Neuronal stem cell (in vitro differentiated cells): ENCODE measurements around the gene TRIM17.

Source experiments
- DNase-seq: peaks from one replicate; pipeline ENCODE4 v3.0.0-alpha.2; 2013; ENCODE audit warnings: low spot score
- H2AFZ ChIP-seq: one replicate; pipeline ENCODE4 v1.6.1; 2013; ENCODE audit warnings: mild to moderate bottlenecking, low read length, inconsistent platforms
- H2AK5ac ChIP-seq: 2 replicates; pipeline ENCODE4 v1.6.1; 2013; ENCODE audit warnings: low read depth, mild to moderate bottlenecking, inconsistent platforms, low read length, moderate library complexity, mixed read lengths
- H2BK120ac ChIP-seq: 2 replicates; pipeline ENCODE4 v1.6.1; 2013; ENCODE audit warnings: low read depth, mild to moderate bottlenecking, inconsistent platforms, low read length, moderate library complexity, mixed read lengths
- H2BK12ac ChIP-seq: one replicate; pipeline ENCODE4 v1.6.1; 2013; ENCODE audit warnings: low read length, inconsistent platforms
- H2BK15ac ChIP-seq: 2 replicates; pipeline ENCODE4 v1.6.1; 2013; ENCODE audit warnings: mild to moderate bottlenecking, low read length, inconsistent platforms, mixed read lengths
- H2BK5ac ChIP-seq: one replicate; pipeline ENCODE4 v1.6.1; 2013; ENCODE audit warnings: inconsistent platforms, mild to moderate bottlenecking, low read length, moderate library complexity
- H3K14ac ChIP-seq: one replicate; pipeline ENCODE4 v1.6.1; 2013; ENCODE audit warnings: low read length, inconsistent platforms
- H3K18ac ChIP-seq: 2 replicates; pipeline ENCODE4 v1.6.1; 2013; ENCODE audit warnings: low read length, inconsistent platforms
- H3K23ac ChIP-seq: 2 replicates; pipeline ENCODE4 v1.6.1; 2013; ENCODE audit warnings: low read depth, mild to moderate bottlenecking, mixed read lengths, low read length, inconsistent platforms; ENCODE audit not compliant: poor library complexity
- H3K27ac ChIP-seq: replicated peaks from 3 replicates; pipeline ENCODE4 v1.5.1; 2013; ENCODE audit warnings: low read length, inconsistent platforms
- H3K27me3 ChIP-seq, 3 experiments: 2 replicates each; pipeline ENCODE4 v1.6.1; 2013; ENCODE audit warnings: low read length in 3 of 3, mild to moderate bottlenecking in 2 of 3, inconsistent platforms in 1 of 3, low read depth in 1 of 3, mixed read lengths in 1 of 3, moderate library complexity in 1 of 3; ENCODE audit not compliant: control insufficient read depth in 3 of 3, insufficient read depth in 3 of 3
- H3K36me3 ChIP-seq, 2 donors: replicated peaks in 1 of 2; 2 replicates each; pipeline ENCODE4 v1.6.1; 2013; ENCODE audit warnings: low read length in 2 of 2; ENCODE audit not compliant: control insufficient read depth in 2 of 2, insufficient read depth in 2 of 2
- H3K4ac ChIP-seq: 2 replicates; pipeline ENCODE4 v1.6.1; 2013; ENCODE audit warnings: inconsistent platforms, mild to moderate bottlenecking, low read length, moderate library complexity
- H3K4me1 ChIP-seq, 2 donors: 1 replicate in 1 of 2; 2 replicates in 1 of 2; pipeline ENCODE4 v1.6.1; 2013; ENCODE audit warnings: low read length in 2 of 2, low read depth in 1 of 2; ENCODE audit not compliant: control insufficient read depth in 2 of 2, insufficient read depth in 1 of 2
- H3K4me2 ChIP-seq: one replicate; pipeline ENCODE4 v1.6.1; 2013; ENCODE audit warnings: mild to moderate bottlenecking, low read length, inconsistent platforms; ENCODE audit not compliant: insufficient read depth, poor library complexity, severe bottlenecking
- H3K4me3 ChIP-seq, 2 donors: 2 replicates each; pipeline ENCODE4 v1.5.1; 2013; ENCODE audit warnings: low read length in 2 of 2, mild to moderate bottlenecking in 2 of 2, inconsistent platforms in 1 of 2, moderate library complexity in 1 of 2
- H3K79me1 ChIP-seq: one replicate; pipeline ENCODE4 v1.6.1; 2013; ENCODE audit warnings: low read depth, mild to moderate bottlenecking, inconsistent platforms, low read length, moderate library complexity
- H3K9ac ChIP-seq: one replicate; pipeline ENCODE4 v1.6.1; 2013; ENCODE audit warnings: mild to moderate bottlenecking, low read depth, low read length, inconsistent platforms; ENCODE audit not compliant: poor library complexity
- H3K9me3 ChIP-seq, 2 donors: replicated peaks in 1 of 2; 2 replicates each; pipeline versions ENCODE3 to v1.6.1; 2013; ENCODE audit warnings: low read length in 2 of 2, mild to moderate bottlenecking in 2 of 2, inconsistent platforms in 1 of 2, low read depth in 1 of 2, mixed read lengths in 1 of 2, moderate library complexity in 1 of 2; ENCODE audit not compliant: control insufficient read depth in 2 of 2, insufficient read depth in 1 of 2
- H4K8ac ChIP-seq: one replicate; pipeline ENCODE4 v1.6.1; 2013; ENCODE audit warnings: low read depth, mild to moderate bottlenecking, inconsistent platforms, low read length, moderate library complexity
- H4K91ac ChIP-seq: one replicate; pipeline ENCODE4 v1.6.1; 2013; ENCODE audit warnings: low read length, low read depth, mild to moderate bottlenecking, inconsistent platforms; ENCODE audit not compliant: poor library complexity
- WGBS, 2 donors: extraction: QIAGEN DNeasy Blood & Tissue Kit; methylation state at CpG; one replicate each; pipeline ENCODE4 v1.1.7; 2013; ENCODE audit warnings: missing lambda C conversion rate in 2 of 2, mixed read lengths in 1 of 2; ENCODE audit not compliant: insufficient read length in 2 of 2, insufficient replicate concordance in 1 of 2; ENCODE audit errors: extremely low coverage in 2 of 2; 5-methylcytosine and 5-hydroxymethylcytosine counted together

TRIM17 gene

GRCh38 chr1:228377664-228378089, 39.0 kb downstream of the TRIM17 start:
- Histone ChIP-seq H3K23ac (no peak overlapping the region), H4K8ac (peak overlapping the region; percentile 43), H3K4ac (no peak overlapping the region), H3K27me3 (peaks cover 0 to 17% (median 15%) of the 10 kb centered on the region in 3 experiments), H3K4me2 (peak overlapping the region; percentile 98), H3K4me3 (no peak overlapping the region), H2AK5ac (peak overlapping the region; percentile 79), H3K9ac (peak overlapping the region; percentile 93), H2BK12ac (no peak overlapping the region), H2BK120ac (no peak overlapping the region), H4K91ac (no peak overlapping the region), H2BK15ac (peak overlapping the region; percentile 39), H3K14ac (no peak overlapping the region), H2AFZ (peak overlapping the region; percentile 69), H3K36me3 (no peaks in the 10 kb centered on the region), H3K27ac (no peak overlapping the region), H3K4me1 (peaks cover 0 to 8% of the 10 kb centered on the region in 2 donors), H2BK5ac (peak overlapping the region; percentile 10), H3K79me1 (peaks cover 4% of the 10 kb centered on the region), H3K18ac (peak overlapping the region; percentile 94), H3K9me3 (no peaks in the 10 kb centered on the region)
- no CpG with 5 or more reads among the region's 5 CpGs for WGBS, 2 donors
- no peak for DNase-seq

DNA sequence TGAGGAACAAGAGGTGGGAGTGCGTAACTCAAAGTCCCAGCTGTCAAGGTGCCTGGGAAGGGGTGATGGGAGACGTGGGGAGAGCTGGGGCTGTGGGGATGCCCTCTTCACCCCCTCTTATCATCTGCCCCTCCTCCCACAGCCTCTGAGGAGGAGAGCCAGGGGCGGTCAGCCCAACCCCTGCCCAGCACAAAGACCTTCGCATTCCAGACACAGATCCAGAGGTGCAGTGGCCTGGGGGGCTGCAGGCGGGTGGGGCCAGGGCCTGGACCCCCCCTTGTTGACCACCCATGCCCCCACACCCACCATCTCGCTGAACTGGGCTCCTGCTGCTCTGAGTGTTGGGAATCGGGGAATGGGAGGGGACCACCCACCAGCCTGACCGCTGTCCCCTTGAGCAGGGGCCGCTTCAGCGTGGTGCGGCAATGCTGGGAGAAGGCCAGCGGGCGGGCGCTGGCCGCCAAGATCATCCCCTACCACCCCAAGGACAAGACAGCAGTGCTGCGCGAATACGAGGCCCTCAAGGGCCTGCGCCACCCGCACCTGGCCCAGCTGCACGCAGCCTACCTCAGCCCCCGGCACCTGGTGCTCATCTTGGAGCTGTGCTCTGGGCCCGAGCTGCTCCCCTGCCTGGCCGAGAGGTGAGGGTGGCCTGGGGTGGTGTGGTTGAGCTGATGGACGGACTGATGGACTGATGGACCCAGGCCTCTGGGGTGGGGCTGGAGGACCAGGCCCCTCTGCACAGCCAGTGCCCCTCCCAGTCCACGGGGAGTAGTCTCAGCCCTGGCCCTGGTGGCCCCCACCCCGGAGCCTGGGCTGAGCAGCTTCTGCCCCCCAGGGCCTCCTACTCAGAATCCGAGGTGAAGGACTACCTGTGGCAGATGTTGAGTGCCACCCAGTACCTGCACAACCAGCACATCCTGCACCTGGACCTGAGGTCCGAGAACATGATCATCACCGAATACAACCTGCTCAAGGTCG, 39.7 kb downstream of the TRIM17 start:
- no peak overlapping the region for H3K4me2 ChIP-seq
- H3K36me3 ChIP-seq, result no peaks in the 10 kb centered on the region
- no peak overlapping the region for H3K4ac ChIP-seq
- no peak for DNase-seq
- no peak overlapping the region for H2AK5ac ChIP-seq
- H3K27ac ChIP-seq, result no peak overlapping the region
- H2BK5ac ChIP-seq, result no peak overlapping the region
- no peak overlapping the region for H2BK12ac ChIP-seq
- no peak overlapping the region for H3K18ac ChIP-seq
- WGBS, 2 donors, result no CpG with 5 or more reads among the region's 31 CpGs
- H2BK15ac ChIP-seq, result peak overlapping the region; percentile 35
- H3K4me1 ChIP-seq, result peaks cover 0 to 8% of the 10 kb centered on the region in 2 donors
- H3K23ac ChIP-seq, result no peak overlapping the region
- no peak overlapping the region for H3K4me3 ChIP-seq
- H3K79me1 ChIP-seq, result peaks cover 4% of the 10 kb centered on the region
- no peak overlapping the region for H4K91ac ChIP-seq
- peaks cover 0 to 17% (median 15%) of the 10 kb centered on the region in 3 experiments for H3K27me3 ChIP-seq
- H3K14ac ChIP-seq, result no peak overlapping the region
- no peaks in the 10 kb centered on the region for H3K9me3 ChIP-seq
- H2AFZ ChIP-seq, result no peak overlapping the region
- no peak overlapping the region for H4K8ac ChIP-seq
- H2BK120ac ChIP-seq, result no peak overlapping the region
- H3K9ac ChIP-seq, result no peak overlapping the region

GRCh38 chr1:228376262-228376628, 40.4 kb downstream of the TRIM17 start:
- peak overlapping the region; percentile 75 for H2BK5ac ChIP-seq
- peak overlapping the region; percentile 8 for H3K14ac ChIP-seq
- H4K91ac ChIP-seq, result no peak overlapping the region
- H3K4ac ChIP-seq, result no peak overlapping the region
- no peak overlapping the region for H2BK120ac ChIP-seq
- WGBS, 2 donors, result no CpG with 5 or more reads among the region's 3 CpGs
- H3K27me3 ChIP-seq, result peaks cover 0 to 17% (median 15%) of the 10 kb centered on the region in 3 experiments
- no peak overlapping the region for H3K4me2 ChIP-seq
- H3K23ac ChIP-seq, result peak overlapping the region; percentile 55
- H3K9me3 ChIP-seq, result no peaks in the 10 kb centered on the region
- H2AK5ac ChIP-seq, result no peak overlapping the region
- H2BK15ac ChIP-seq, result peak overlapping the region; percentile 49
- H4K8ac ChIP-seq, result no peak overlapping the region
- DNase-seq, result no peak
- H3K4me3 ChIP-seq, result no peak overlapping the region
- peaks cover 4% of the 10 kb centered on the region for H3K79me1 ChIP-seq
- H2BK12ac ChIP-seq, result no peak overlapping the region
- peaks cover 0 to 8% of the 10 kb centered on the region in 2 donors for H3K4me1 ChIP-seq
- H3K36me3 ChIP-seq, result no peaks in the 10 kb centered on the region
- H3K9ac ChIP-seq, result no peak overlapping the region
- no peak overlapping the region for H3K18ac ChIP-seq
- H3K27ac ChIP-seq, result no peak overlapping the region
- H2AFZ ChIP-seq, result no peak overlapping the region

DNA sequence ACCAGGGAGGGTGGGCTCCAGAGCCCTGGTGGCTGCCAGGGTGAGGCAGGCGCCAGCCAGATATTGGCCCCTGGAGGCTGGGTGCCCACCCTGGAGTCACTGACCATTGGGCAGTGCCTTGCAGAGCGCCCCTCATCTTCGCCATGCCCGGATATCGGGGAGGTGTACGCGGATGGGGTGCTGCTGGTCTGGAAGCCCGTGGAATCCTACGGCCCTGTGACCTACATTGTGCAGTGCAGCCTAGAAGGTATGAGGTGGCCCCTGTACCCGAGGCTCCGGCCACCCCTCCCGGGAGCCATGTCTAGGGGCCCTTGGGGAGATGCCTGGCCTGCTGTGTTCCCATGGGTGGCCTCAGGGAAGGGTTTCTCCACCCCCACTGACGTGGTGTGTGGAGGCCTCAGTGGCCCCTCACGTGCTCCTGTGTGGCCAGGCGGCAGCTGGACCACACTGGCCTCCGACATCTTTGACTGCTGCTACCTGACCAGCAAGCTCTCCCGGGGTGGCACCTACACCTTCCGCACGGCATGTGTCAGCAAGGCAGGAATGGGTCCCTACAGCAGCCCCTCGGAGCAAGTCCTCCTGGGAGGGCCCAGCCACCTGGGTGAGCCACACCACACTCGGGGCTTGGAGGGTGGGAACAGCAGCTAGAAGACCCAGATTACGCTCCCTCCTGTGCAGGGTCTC, 40.9 kb downstream of the TRIM17 start:
- H3K4me2 ChIP-seq, result no peak overlapping the region
- no peak overlapping the region for H3K4ac ChIP-seq
- H2AK5ac ChIP-seq, result no peak overlapping the region
- WGBS, 2 donors, result no CpG with 5 or more reads among the region's 22 CpGs
- no peak overlapping the region for H2BK12ac ChIP-seq
- no peak for DNase-seq
- peak overlapping the region; percentile 49 for H2BK15ac ChIP-seq
- H2BK120ac ChIP-seq, result no peak overlapping the region
- no peak overlapping the region for H3K27ac ChIP-seq
- no peaks in the 10 kb centered on the region for H3K36me3 ChIP-seq
- H4K91ac ChIP-seq, result no peak overlapping the region
- peaks cover 0 to 8% of the 10 kb centered on the region in 2 donors for H3K4me1 ChIP-seq
- H3K9me3 ChIP-seq, result no peaks in the 10 kb centered on the region
- peak overlapping the region; percentile 76 for H3K18ac ChIP-seq
- H3K27me3 ChIP-seq, result peaks cover 0 to 17% (median 15%) of the 10 kb centered on the region in 3 experiments
- peaks cover 4% of the 10 kb centered on the region for H3K79me1 ChIP-seq
- peak overlapping the region; percentile 55 for H3K23ac ChIP-seq
- H3K14ac ChIP-seq, result peak overlapping the region; percentile 8
- no peak overlapping the region for H4K8ac ChIP-seq
- no peak overlapping the region for H2AFZ ChIP-seq
- H2BK5ac ChIP-seq, result peak overlapping the region; percentile 75
- H3K9ac ChIP-seq, result no peak overlapping the region
- H3K4me3 ChIP-seq, result no peak overlapping the region
